SJSA1 (cell line): ENCODE measurements around the gene MIAT. TPM values are rescaled to one million over a fixed set of nuclear protein-coding genes. Genes with fewer than 3 reads are reported as not detected.

Source experiments
- DNase-seq, 2 experiments: peaks; one replicate each; pipeline ENCODE4 v3.0.0-alpha.2; 2015 to 2020; ENCODE audit warnings: low spot score in 2 of 2, low read depth in 1 of 2
- H3K27ac ChIP-seq: fragments of 250-450 bp; sonication (Bioruptor Pico); 2 replicates; pipeline ENCODE4 v1.5.1; 2020; ENCODE audit warnings: mild to moderate bottlenecking, moderate library complexity
- H3K27me3 ChIP-seq: fragments of 250-450 bp; sonication (Bioruptor Pico); replicated peaks from 2 replicates; pipeline ENCODE4 v1.5.1; 2020; ENCODE audit warnings: mild to moderate bottlenecking, moderate library complexity
- H3K36me3 ChIP-seq: fragments of 250-450 bp; sonication (Bioruptor Pico); 2 replicates; pipeline ENCODE4 v1.5.1; 2020; ENCODE audit warnings: mild to moderate bottlenecking
- H3K4me1 ChIP-seq: fragments of 250-450 bp; sonication (Bioruptor Pico); replicated peaks from 2 replicates; pipeline ENCODE4 v1.6.1; 2021; ENCODE audit warnings: mild to moderate bottlenecking
- H3K4me3 ChIP-seq: fragments of 250-450 bp; sonication (Bioruptor Pico); 2 replicates; pipeline ENCODE4 v1.5.1; 2020; ENCODE audit warnings: mild to moderate bottlenecking
- H3K9me3 ChIP-seq: fragments of 250-450 bp; sonication (Bioruptor Pico); replicated peaks from 2 replicates; pipeline ENCODE4 v1.5.1; 2020; ENCODE audit warnings: mild to moderate bottlenecking
- total RNA-seq: library from RNA; depleted of rRNA; stranded (reverse); fragments of >200 nt; shearing (Covaris generic); gene quantifications from 2 replicates; pipeline ENCODE4 v1.2.3, GENCODE V29; 2014

Gene MIAT
- total RNA-seq, 1 experiment from 2014 or later: 0.11 TPM

DNA sequence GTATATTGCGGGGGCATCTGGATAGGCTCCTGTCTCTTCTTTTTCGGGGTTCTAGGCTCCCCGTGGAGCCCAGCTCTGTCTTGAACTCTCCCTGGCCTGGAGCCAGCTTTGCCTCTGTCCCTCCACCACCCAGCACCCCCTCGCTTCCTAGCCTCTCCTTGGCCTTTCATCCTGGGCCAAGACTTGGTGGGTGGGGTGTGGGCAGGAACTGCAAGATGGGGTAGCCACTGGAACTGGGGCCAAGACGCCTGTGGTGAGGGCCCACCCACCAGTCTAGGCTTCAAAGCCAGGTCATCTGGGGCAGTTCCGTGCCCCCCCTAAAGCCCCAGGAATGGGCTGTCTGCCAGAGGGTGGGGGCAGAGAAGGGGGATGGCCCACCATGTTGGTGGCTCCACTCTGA, 37.9 kb upstream of the MIAT start:
- DNase-seq: no peak
- Histone ChIP-seq H3K27ac (no peak overlapping the region), H3K4me3 (no peak overlapping the region), H3K36me3 (no peaks in the 10 kb centered on the region), H3K27me3 (no peaks in the 10 kb centered on the region), H3K4me1 (no peaks in the 10 kb centered on the region), H3K9me3 (no peaks in the 10 kb centered on the region)

DNA sequence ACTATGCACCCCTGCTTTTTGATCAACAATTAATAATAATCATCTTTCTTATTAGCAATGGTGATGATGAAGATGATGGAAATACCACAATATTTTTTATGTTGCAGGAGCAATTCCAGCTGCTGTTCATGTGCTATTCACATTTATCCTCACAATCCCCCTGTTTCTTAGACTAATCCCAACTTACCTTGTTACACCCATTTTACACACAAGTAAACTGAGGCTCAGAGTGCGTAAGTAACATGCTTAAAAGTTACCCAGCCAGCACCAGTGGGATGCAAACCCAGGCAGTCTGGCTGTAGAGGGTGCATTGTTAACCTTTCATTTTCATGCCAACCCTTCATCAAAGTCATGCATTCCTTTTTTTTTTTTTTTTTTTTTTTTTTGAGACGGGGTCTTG, 37.2 kb upstream of the MIAT start:
- no peaks in the 10 kb centered on the region for H3K36me3 ChIP-seq
- no peaks in the 10 kb centered on the region for H3K9me3 ChIP-seq
- no peaks in the 10 kb centered on the region for H3K27me3 ChIP-seq
- no peak overlapping the region for H3K27ac ChIP-seq
- H3K4me1 ChIP-seq: no peaks in the 10 kb centered on the region
- no peak overlapping the region for H3K4me3 ChIP-seq
- no peak for DNase-seq

DNA sequence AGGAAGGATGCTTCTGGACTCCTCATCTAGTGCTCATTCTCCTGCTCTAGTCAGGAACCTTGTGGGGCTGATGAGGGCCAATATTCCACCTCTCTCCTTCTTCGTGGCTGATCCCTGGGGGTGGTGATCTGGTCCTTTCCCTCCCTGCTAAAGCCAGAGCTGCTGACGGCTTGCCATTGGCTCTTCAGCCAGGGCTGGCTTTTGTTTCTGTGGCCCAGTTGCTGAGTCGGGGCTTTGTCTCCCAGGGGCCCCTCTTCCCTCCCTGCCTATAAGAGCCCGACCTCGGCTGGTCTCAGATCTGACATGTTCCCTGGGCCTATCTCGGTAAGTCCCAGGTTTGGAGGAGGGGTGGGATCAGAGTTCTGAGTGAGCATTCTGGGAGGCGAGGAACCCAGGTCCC, 35.7 kb upstream of the MIAT start, which contains the start of gene CRYBA4:
TSS of gene CRYBA4 (plus strand) at position 301 of the 400 bp plus-strand sequence. CDS start 634 bp downstream, outside the sequence.
- Histone ChIP-seq H3K4me3 (no peak within 1 kb of the TSS), H3K9me3 (no peaks in the 10 kb centered on the region), H3K27ac (no peak within 1 kb of the TSS), H3K36me3 (no peaks in the 10 kb centered on the region), H3K27me3 (no peaks in the 10 kb centered on the region), H3K4me1 (no peaks in the 10 kb centered on the region)
- DNase-seq: no peak

DNA sequence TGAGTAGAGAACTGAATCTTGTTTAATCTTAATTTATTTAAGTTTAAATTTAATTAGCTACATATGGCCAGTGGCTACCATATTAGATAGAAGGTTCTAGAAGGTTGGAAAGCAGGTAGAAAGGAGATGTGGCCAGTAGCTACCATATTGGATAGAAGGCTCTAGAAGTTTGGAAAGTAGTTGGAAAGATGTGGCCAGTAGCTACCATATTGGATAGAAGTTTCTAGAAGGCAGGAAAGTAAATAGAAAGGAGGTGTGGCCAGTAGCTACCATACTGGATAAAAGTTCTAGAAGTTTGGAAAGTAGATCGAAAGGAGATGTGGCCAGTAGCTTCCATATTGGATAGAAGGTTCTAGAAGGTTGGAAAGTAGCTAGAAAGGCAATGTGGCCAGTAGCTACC, 33.4 kb upstream of the MIAT start:
- no peak for DNase-seq
- Histone ChIP-seq H3K27ac (no peak overlapping the region), H3K4me3 (no peak overlapping the region), H3K36me3 (no peaks in the 10 kb centered on the region), H3K9me3 (no peaks in the 10 kb centered on the region), H3K27me3 (no peaks in the 10 kb centered on the region), H3K4me1 (no peaks in the 10 kb centered on the region)

DNA sequence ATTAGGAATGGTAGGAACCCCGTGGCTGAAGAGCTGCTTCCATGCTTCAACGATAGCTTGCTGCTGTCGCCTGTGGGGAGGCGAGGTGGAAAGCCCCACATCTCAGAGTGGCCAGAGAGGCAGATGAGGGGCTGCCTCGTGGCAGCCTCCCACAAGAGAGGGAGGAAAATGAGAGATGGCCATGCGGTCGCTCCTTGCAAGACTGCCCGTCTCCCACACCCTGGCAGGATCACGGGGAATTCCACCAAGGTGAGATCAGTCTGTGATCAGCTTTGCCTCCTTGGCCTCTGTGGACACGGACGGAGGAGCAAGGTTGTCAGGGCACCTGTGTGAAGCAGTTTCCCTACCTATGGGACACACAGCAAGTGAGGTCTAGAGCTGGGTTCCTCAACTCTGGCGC, 32.6 kb upstream of the MIAT start:
- H3K36me3 ChIP-seq: no peaks in the 10 kb centered on the region
- H3K4me3 ChIP-seq: no peak overlapping the region
- no peak overlapping the region for H3K27ac ChIP-seq
- no peaks in the 10 kb centered on the region for H3K9me3 ChIP-seq
- no peaks in the 10 kb centered on the region for H3K4me1 ChIP-seq
- no peak for DNase-seq
- no peaks in the 10 kb centered on the region for H3K27me3 ChIP-seq

DNA sequence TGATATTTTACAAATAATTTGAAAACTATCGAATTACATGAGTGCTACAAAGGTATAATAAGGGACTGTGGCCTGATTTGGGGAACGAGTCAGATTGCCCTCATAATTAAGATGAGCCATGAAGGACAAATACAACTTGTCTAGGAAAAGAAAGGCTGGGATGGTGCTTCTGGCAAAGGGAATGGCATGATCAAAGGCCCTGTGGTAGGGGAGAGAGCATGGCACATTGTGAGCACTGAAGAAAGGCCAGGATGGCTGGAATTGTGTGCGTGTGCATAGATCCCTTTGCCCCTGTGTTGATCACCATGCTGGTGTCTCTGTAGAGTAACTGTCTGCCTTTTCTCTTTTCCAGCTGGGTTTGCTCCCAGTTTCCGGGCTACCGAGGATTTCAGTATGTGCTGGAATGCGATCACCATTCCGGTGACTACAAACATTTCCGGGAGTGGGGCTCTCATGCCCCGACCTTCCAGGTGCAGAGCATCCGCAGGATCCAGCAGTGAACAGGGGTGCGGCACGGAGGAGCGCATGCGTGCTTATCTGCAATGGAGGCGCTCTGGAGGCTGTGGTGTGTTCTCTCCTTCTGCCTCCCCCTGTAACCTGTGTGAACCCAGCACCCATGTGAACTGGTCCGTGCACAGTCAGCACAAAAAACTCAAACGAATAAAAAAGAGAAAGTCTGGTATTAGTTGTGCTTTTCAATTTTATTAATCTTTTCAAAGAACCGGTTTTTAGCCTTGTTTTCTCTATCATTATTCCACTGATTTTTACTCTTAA, 27.2 kb upstream of the MIAT start:
- Histone ChIP-seq H3K9me3 (no peaks in the 10 kb centered on the region), H3K4me3 (no peak overlapping the region), H3K4me1 (no peaks in the 10 kb centered on the region), H3K27ac (no peak overlapping the region), H3K27me3 (no peaks in the 10 kb centered on the region), H3K36me3 (no peaks in the 10 kb centered on the region)
- no peak for DNase-seq

DNA sequence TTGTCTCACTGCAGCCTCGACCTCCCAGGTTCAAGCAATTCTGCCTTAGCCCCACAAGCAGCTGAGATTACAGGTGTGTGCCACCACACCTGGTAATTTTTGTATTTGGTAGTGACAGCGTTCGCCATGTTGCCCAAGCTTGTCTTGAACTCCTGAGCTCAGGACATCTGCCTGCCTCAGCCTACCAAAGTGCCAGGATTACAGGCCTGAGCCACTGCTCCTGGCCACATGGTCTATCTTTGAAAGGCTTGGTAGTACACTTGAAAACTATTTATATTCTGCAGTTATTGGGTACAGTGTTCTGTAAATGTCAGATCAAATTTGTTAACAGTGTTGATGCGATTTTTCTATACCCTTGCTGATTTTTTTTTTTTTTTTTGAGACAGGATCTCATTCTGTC, 26.1 kb upstream of the MIAT start:
- Histone ChIP-seq H3K36me3 (no peaks in the 10 kb centered on the region), H3K27ac (no peak overlapping the region), H3K9me3 (no peaks in the 10 kb centered on the region), H3K4me1 (no peaks in the 10 kb centered on the region), H3K27me3 (no peaks in the 10 kb centered on the region), H3K4me3 (no peak overlapping the region)
- DNase-seq: no peak

DNA sequence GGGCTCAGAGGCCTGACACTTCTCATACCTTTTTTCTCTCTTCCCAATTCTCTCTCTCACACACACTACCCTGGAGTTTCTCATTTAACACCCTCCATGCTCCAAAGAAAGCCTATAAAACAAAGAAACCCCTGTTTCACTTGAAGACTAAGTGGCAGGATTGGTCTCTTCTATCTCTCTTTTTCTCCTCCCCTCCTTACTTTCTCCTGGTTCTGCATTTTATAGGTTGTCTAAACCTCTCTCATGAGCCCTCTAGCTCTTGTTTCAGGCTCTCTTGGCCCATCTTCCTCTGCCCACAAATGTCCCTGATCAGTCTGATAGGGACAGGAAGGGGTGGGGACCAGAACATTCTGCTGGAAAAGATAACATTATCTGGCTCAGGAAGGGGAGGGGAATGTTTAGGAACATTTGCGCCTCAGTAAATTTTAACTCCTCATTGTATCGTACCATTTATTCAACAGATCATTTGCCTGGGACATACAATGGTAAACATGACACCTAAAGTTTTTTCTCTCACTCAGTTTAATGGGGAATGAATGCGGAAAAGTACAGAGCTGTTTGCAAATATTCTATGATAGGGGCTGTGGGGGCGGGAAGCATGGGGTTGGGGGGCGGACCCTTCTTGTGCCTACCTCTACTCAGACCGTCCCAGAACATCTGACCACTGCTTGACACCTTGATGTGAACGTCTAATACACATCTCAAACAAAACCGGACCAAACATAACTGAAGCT, 24.8 kb upstream of the MIAT start:
- Histone ChIP-seq H3K36me3 (no peaks in the 10 kb centered on the region), H3K27me3 (no peaks in the 10 kb centered on the region), H3K4me1 (no peaks in the 10 kb centered on the region), H3K27ac (no peak overlapping the region), H3K4me3 (no peak overlapping the region), H3K9me3 (no peaks in the 10 kb centered on the region)
- no peak for DNase-seq

DNA sequence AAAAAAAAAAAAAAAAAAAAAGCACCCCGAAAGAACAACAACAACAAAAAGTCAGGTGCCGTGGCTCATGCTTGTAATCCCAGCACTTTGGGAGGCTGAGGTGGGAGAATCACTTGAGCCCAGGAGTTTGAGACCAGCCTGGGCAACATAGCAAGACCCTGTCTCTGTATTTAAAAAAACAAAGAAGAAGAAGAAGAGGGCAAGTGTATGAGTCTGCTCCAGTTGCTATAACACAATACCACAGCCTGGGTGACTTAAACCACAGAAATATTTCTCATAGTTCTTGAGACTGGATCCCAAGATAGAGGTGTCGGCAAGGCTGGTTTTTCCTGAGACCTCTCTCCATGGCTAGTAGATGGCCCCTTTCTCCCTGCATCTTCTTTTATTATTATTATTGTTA, 23.2 kb upstream of the MIAT start:
- no peaks in the 10 kb centered on the region for H3K4me1 ChIP-seq
- no peak overlapping the region for H3K4me3 ChIP-seq
- peaks cover 2% of the 10 kb centered on the region; the same call in 1 of the 2 replicates for H3K27me3 ChIP-seq
- no peaks in the 10 kb centered on the region for H3K9me3 ChIP-seq
- no peaks in the 10 kb centered on the region for H3K36me3 ChIP-seq
- H3K27ac ChIP-seq: no peak overlapping the region
- no peak for DNase-seq

DNA sequence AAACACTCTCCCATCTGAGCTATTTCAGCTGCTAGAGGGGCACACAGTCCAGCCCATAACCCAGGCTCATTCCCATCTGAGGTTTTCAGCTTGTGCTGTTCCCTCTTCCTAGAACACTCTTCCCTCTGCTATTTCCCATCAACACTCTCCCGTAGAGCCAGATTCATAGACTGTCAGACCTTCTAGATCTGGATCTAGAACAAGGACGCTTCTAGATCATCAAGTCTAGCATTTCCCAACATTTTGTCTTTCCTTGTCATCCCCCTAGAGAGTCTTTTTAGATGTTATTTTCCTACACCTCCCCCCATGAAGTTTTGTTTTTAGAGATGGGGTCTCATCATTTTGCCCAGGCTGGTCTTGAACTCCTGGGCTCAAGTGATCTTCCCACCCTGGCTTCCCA, 22.3 kb upstream of the MIAT start:
- Histone ChIP-seq H3K27ac (no peak overlapping the region), H3K4me1 (no peaks in the 10 kb centered on the region), H3K4me3 (no peak overlapping the region), H3K36me3 (no peaks in the 10 kb centered on the region), H3K9me3 (no peaks in the 10 kb centered on the region), H3K27me3 (peaks cover 2% of the 10 kb centered on the region; the same call in 1 of the 2 replicates)
- DNase-seq: no peak

DNA sequence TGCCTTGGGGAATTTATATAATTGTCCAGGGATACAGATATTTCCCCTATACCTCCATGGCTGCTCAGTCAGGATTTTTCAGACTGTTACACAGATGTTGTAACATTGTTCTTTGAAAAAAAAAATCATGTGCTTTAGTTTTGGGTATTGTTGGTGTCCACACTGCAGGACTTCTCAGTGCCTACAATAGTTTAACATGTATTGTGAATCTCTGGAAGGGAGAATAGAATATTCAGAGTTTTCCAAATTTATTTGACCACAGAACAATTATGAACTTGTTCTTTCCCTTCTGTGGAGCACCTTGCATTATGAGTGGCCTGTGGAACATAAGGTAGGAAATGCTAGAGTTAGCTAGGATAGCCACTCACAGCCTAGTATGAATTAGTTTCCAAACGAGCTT, 21.1 kb upstream of the MIAT start:
- peaks cover 2% of the 10 kb centered on the region; the same call in 1 of the 2 replicates for H3K27me3 ChIP-seq
- H3K36me3 ChIP-seq: no peaks in the 10 kb centered on the region
- H3K9me3 ChIP-seq: no peaks in the 10 kb centered on the region
- H3K27ac ChIP-seq: no peak overlapping the region
- DNase-seq: no peak
- H3K4me3 ChIP-seq: no peak overlapping the region
- no peaks in the 10 kb centered on the region for H3K4me1 ChIP-seq

DNA sequence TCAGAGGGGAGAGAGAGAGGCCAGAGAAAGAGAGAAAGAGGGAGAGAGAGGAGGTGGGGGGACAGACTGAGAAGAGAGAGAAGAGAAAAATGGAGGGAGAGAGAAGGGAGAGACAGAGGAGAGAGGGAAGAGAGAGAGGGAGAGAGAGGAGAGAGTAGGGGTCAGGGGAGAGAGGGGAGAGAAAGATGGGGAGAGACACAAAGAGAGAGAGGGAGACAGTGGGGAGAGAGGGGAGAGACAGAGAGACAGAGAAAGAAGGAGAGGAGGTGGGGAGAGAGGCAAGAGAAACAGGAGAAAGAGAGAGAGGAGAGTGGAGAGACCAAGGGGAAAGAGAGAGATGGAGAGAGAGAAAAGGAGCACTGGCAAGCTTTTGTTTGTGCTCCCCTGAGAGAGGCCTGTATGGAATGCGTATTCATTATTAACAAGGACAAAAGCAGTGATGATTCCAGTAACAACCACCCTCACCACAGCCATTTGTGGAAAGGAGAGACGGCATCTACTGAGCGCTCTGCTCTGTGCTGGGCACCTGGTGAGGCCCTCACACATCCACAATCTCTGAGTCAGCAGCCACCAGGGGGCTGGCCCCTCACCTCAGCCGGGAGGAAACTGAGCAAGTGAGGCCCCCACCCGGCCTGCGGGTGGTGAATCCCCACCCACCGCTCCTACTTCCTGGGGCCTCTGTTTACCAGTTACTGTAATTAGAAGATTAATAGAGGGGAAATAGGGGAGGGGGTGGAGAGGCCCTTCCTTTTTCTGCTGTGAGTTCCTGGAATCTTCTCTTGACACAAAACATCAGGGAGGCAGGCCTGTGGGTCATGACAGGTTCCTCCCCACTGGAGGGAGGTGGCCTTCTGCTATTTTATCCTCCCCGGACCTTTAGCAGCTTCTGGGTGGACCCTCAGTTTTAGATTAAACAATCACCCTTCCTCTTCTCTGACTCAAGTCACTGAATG, 14.6 kb upstream of the MIAT start:
- no peaks in the 10 kb centered on the region for H3K36me3 ChIP-seq
- no peak overlapping the region for H3K4me3 ChIP-seq
- H3K4me1 ChIP-seq: peaks cover 19% of the 10 kb centered on the region
- H3K27ac ChIP-seq: no peak overlapping the region
- H3K27me3 ChIP-seq: peaks cover 4% of the 10 kb centered on the region; the same call in 1 of the 2 replicates
- DNase-seq: no peak
- H3K9me3 ChIP-seq: no peaks in the 10 kb centered on the region

DNA sequence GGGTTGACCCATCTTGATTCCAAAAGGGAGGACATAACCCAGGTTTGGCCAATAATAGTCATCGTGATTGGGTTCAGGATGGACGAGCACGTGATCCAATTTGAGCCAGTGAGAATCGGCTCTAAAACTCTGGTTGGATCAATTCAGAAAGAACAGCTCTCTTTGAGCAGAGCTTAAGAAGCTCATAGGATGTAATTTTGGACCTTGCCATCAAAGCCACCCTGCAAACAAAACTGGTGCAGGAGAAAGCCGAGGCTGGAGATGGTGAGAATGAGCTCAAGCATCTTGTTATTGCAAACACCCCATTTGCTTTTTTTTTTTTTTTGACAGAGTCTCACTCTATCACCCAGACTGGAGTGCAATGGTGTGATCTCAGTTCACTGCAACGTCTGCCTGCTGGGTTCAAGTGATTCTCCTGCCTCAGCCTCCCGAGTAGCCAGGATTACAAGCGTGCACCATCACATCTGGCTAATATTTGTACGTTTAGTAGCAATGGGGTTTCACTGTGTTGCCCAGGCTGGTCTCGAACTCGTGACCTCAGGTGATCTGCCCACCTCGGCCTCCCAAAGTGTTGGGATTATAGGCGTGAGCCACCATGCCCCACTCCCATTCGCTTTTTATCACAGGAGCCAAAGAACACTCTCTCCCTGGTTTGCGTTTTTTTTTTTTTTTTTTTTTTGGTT, 13.8 kb upstream of the MIAT start:
- DNase-seq: no peak
- Histone ChIP-seq H3K9me3 (no peaks in the 10 kb centered on the region), H3K4me1 (peaks cover 19% of the 10 kb centered on the region), H3K27me3 (peaks cover 4% of the 10 kb centered on the region; the same call in 1 of the 2 replicates), H3K27ac (no peak overlapping the region), H3K36me3 (no peaks in the 10 kb centered on the region), H3K4me3 (no peak overlapping the region)
